NCI-H2196 (cell line): ENCODE results near the gene NCSTN.

Source experiments
- DNase-seq: peaks from one replicate; lab custom pipeline; 2025; ENCODE audit not compliant: unreplicated experiment; lab: John Stamatoyannopoulos, UW

NCSTN gene

GRCh38 chr1:160404094-160404493, 60.9 kb downstream of the NCSTN start:
- DNase-seq: no peak

GRCh38 chr1:160405331-160405877, 62.2 kb downstream of the NCSTN start:
- no peak for DNase-seq

GRCh38 chr1:160406131-160406968, 63.2 kb downstream of the NCSTN start:
- no peak for DNase-seq

GRCh38 chr1:160407839-160408801, 64.9 kb downstream of the NCSTN start:
- no peak for DNase-seq
